Daoy (cell line): ENCODE measurements around the gene SLC10A7. TPM values are rescaled to one million over a fixed set of nuclear protein-coding genes. Genes with fewer than 3 reads are reported as not detected.
"Not testable (repeated sequence)": the region's sequence is repeated elsewhere in the genome, so short reads cannot be mapped to it uniquely, and the experiment has no call there.

Source experiments
- DNase-seq: peaks from one replicate; pipeline ENCODE4 v3.0.0-alpha.2; 2015; ENCODE audit warnings: low read depth
- total RNA-seq: library from RNA; depleted of rRNA; stranded (reverse); fragments of >200 nt; shearing (Covaris generic); gene quantifications from 2 replicates; pipeline ENCODE4 v1.2.3, GENCODE V29; 2014

Gene SLC10A7
- total RNA-seq, 1 experiment from 2014 or later: 5.6 TPM

GRCh38 chr4:146350114-146350513 lies 171.6 kb downstream of the SLC10A7 start:
- DNase-seq: not testable (repeated sequence)

- DNase-seq: no peak
Observed at GRCh38 chr4:146349306-146349705, 172.4 kb downstream of the SLC10A7 start.

- DNase-seq: no peak
Observed at GRCh38 chr4:146347822-146348221, 173.9 kb downstream of the SLC10A7 start.

- no peak for DNase-seq
Observed at GRCh38 chr4:146346276-146346675, 175.5 kb downstream of the SLC10A7 start.

- DNase-seq: no peak
Observed at GRCh38 chr4:146343776-146344175, 178.0 kb downstream of the SLC10A7 start.

- no peak for DNase-seq
Observed at GRCh38 chr4:146343199-146343598, 178.5 kb downstream of the SLC10A7 start.

- peak; percentile 3 for DNase-seq
Observed at GRCh38 chr4:146342600-146343192, 179.0 kb downstream of the SLC10A7 start.

- no peak for DNase-seq
Observed at GRCh38 chr4:146340798-146341197, 180.9 kb downstream of the SLC10A7 start.

- no peak for DNase-seq
Observed at GRCh38 chr4:146338512-146338911, 183.2 kb downstream of the SLC10A7 start.

GRCh38 chr4:146336410-146336807 lies 185.3 kb downstream of the SLC10A7 start:
- peak; percentile 2 for DNase-seq

- DNase-seq: peak; percentile 2
Observed at GRCh38 chr4:146335763-146336409, 185.9 kb downstream of the SLC10A7 start.

GRCh38 chr4:146334862-146335449 lies 186.8 kb downstream of the SLC10A7 start:
- DNase-seq: no peak

GRCh38 chr4:146333895-146334262 lies 187.9 kb downstream of the SLC10A7 start:
- DNase-seq: no peak

GRCh38 chr4:146333187-146333894 lies 188.4 kb downstream of the SLC10A7 start:
- peak; percentile 70 for DNase-seq

- DNase-seq: peak; percentile 21
Observed at GRCh38 chr4:146330392-146330791, 191.3 kb downstream of the SLC10A7 start.

- peak; percentile 30 for DNase-seq
Observed at GRCh38 chr4:146329050-146329716, 192.6 kb downstream of the SLC10A7 start.

- no peak for DNase-seq
Observed at GRCh38 chr4:146327859-146328650, 193.7 kb downstream of the SLC10A7 start.

GRCh38 chr4:146318894-146319293 lies 202.8 kb downstream of the SLC10A7 start:
- no peak for DNase-seq

- no peak for DNase-seq
Observed at GRCh38 chr4:146317783-146318182, 204.0 kb downstream of the SLC10A7 start.

GRCh38 chr4:146315184-146315583 lies 206.6 kb downstream of the SLC10A7 start:
- no peak for DNase-seq

GRCh38 chr4:146311238-146311970 lies 210.3 kb downstream of the SLC10A7 start:
- no peak for DNase-seq
